K562 (cell line): Measurements from ENCODE around the gene JAK3. TPM values are rescaled to one million over a fixed set of nuclear protein-coding genes. Genes with fewer than 3 reads are reported as not detected.
A peak's percentile ranks its signal among the peaks of the same experiment; 100 is the strongest.

Experiments used
- ATAC-seq: fragments of 200-7000 bp; cut with Tn5 transposase; 3 replicates; pipeline ENCODE4 v1.9.1; 2020; ENCODE audit warnings: moderate library complexity
- BruUV-seq: library from RNA; stranded (reverse); fragments of 400-500 nt; replicated peaks from 2 replicates; lab custom pipeline; 2021; lab: Mats Ljungman, UMichigan
- CTCF ChIA-PET: fragments of 300-600 bp; formaldehyde crosslinking; extraction: SDS; loops from one replicate; lab custom pipeline; 2021; ENCODE audit warnings: low intra/inter-chr PET ratio; lab: Yijun Ruan, JAX
- POLR2A ChIA-PET: fragments of 300-600, 350-650 bp; sonication (Branson Sonifier 250); formaldehyde crosslinking; extraction: SDS; loops from one replicate; lab custom pipeline; 2021; ENCODE audit warnings: antibody characterized with exemption, inconsistent platforms; lab: Yijun Ruan, JAX
- DNase-seq, 4 experiments: peaks; one replicate each; pipeline versions ENCODE4 v3.0.0 to v3.0.0-alpha.2; 2011 to 2018; ENCODE audit warnings: low spot score in 3 of 4, mixed read lengths in 3 of 4; ENCODE audit errors: extremely low read depth in 1 of 4
- FAIRE-seq: peaks from 2 replicates; lab custom pipeline; 2011; peaks lifted over from hg19 to GRCh38; lab: Jason Lieb, UNC
- H2AFZ ChIP-seq: 2 replicates; pipeline ENCODE4 v1.6.0; 2011; ENCODE audit warnings: low read depth, low read length, control low read depth, inconsistent platforms
- H3K27ac ChIP-seq: fragments of 200-600 bp; 3 replicates; pipeline ENCODE4 v1.8.0; 2011; ENCODE audit warnings: low read depth, mild to moderate bottlenecking, control low read depth, inconsistent platforms, low read length, moderate library complexity, mixed read lengths; ENCODE audit errors: extremely low read depth
- H3K27me3 ChIP-seq, 2 experiments: fragments of 300-600 bp in 1 of 2; 2 replicates in 1 of 2; 3 replicates in 1 of 2; pipeline versions ENCODE4 v1.6.0 to v1.8.0; 2011; ENCODE audit warnings: inconsistent platforms in 2 of 2, low read length in 2 of 2, mild to moderate bottlenecking in 1 of 2, mixed read lengths in 1 of 2, moderate library complexity in 1 of 2; ENCODE audit not compliant: control insufficient read depth in 2 of 2, insufficient read depth in 2 of 2
- H3K36me3 ChIP-seq: fragments of 300-600 bp; 3 replicates; pipeline ENCODE4 v1.8.0; 2011; ENCODE audit warnings: mild to moderate bottlenecking, low read length, inconsistent platforms; ENCODE audit not compliant: control insufficient read depth, insufficient read depth
- H3K4me1 ChIP-seq, 2 experiments: fragments of 200-600 bp in 1 of 2; replicated peaks in 1 of 2; 2 replicates in 1 of 2; 3 replicates in 1 of 2; pipeline versions ENCODE4 v1.5.1 to v1.8.0; 2011; ENCODE audit warnings: inconsistent platforms in 2 of 2, low read length in 2 of 2, mild to moderate bottlenecking in 1 of 2, mixed read lengths in 1 of 2, moderate library complexity in 1 of 2; ENCODE audit not compliant: control insufficient read depth in 2 of 2, insufficient read depth in 2 of 2
- H3K4me2 ChIP-seq: 2 replicates; pipeline ENCODE4 v1.6.1; 2011; ENCODE audit warnings: low read length, control low read depth, inconsistent platforms, mixed read lengths; ENCODE audit not compliant: insufficient read depth
- H3K4me3 ChIP-seq: fragments of 200-600 bp; sonication (generic), shearing (Covaris generic); 2 replicates; pipeline ENCODE4 v1.5.1; 2016; ENCODE audit warnings: control low read depth, inconsistent platforms
- H3K79me2 ChIP-seq: fragments of 200-600 bp; 3 replicates; pipeline ENCODE4 v1.8.0; 2011; ENCODE audit warnings: low read length, inconsistent platforms; ENCODE audit not compliant: control insufficient read depth, insufficient read depth
- H3K9ac ChIP-seq, 2 experiments: 2 replicates each; pipeline versions ENCODE4 v1.6.0 to v1.6.1; 2011; ENCODE audit warnings: low read depth in 2 of 2, low read length in 2 of 2, control low read depth in 1 of 2, inconsistent platforms in 1 of 2, mild to moderate bottlenecking in 1 of 2, mixed read lengths in 1 of 2; ENCODE audit not compliant: insufficient read depth in 1 of 2
- H3K9me1 ChIP-seq: one replicate; pipeline ENCODE4 v1.6.0; 2011; ENCODE audit warnings: inconsistent platforms, mild to moderate bottlenecking, low read length, moderate library complexity; ENCODE audit not compliant: control insufficient read depth, insufficient read depth
- H3K9me3 ChIP-seq: replicated peaks from 2 replicates; pipeline ENCODE4 v1.5.1; 2011; ENCODE audit warnings: low read depth, low read length, inconsistent platforms; ENCODE audit not compliant: control insufficient read depth, insufficient read depth
- H4K20me1 ChIP-seq: replicated peaks from 2 replicates; pipeline ENCODE4 v1.6.1; 2011; ENCODE audit warnings: low read length, inconsistent platforms, mixed read lengths; ENCODE audit not compliant: control insufficient read depth, insufficient read depth
- ARNT ChIP-seq, 2 experiments: fragments of 450-650 bp; IDR thresholded peaks; 2 replicates each; pipeline ENCODE4 v1.6.1; 2016; ENCODE audit warnings: mild to moderate bottlenecking in 1 of 2
- BCLAF1 ChIP-seq, 2 experiments: fragments of 450-650 bp in 1 of 2; IDR thresholded peaks; 2 replicates each; pipeline ENCODE4 v1.6.1; 2011 to 2017; ENCODE audit warnings: low read depth in 2 of 2, antibody characterized with exemption in 1 of 2, borderline replicate concordance in 1 of 2, low read length in 1 of 2, mild to moderate bottlenecking in 1 of 2, mixed read lengths in 1 of 2; ENCODE audit not compliant: control insufficient read depth in 1 of 2
- CREB3L1 ChIP-seq: fragments of 450-650 bp; IDR thresholded peaks from 2 replicates; pipeline ENCODE4 v1.6.1; 2014; ENCODE audit warnings: low read depth, mild to moderate bottlenecking, moderate library complexity, borderline replicate concordance
- HDAC8 ChIP-seq: fragments of 450-650 bp; IDR thresholded peaks from 2 replicates; pipeline ENCODE4 v1.6.1; 2016; ENCODE audit warnings: mild to moderate bottlenecking, missing genetic modification characterization, moderate library complexity, missing compliant biosample characterization
- KLF16 ChIP-seq: IDR thresholded peaks from 2 replicates; pipeline ENCODE4 v1.6.1; 2016; ENCODE audit warnings: antibody characterized with exemption
- MAFF ChIP-seq: IDR thresholded peaks from 2 replicates; pipeline ENCODE4 v1.6.1; 2012; ENCODE audit warnings: low read length, improper control_type of control experiment
- NFIC ChIP-seq: fragments of 450-650 bp; IDR thresholded peaks from 2 replicates; pipeline ENCODE4 v1.6.1; 2017; ENCODE audit warnings: mild to moderate bottlenecking, inconsistent platforms
- NONO ChIP-seq, 2 experiments: fragments of 200-400 bp in 1 of 2; fragments of 450-650 bp in 1 of 2; formaldehyde crosslinking in 1 of 2; IDR thresholded peaks; 2 replicates each; pipeline ENCODE4 v1.6.1; 2017; ENCODE audit warnings: low read depth in 2 of 2, mild to moderate bottlenecking in 2 of 2, moderate library complexity in 2 of 2, low read length in 1 of 2
- RHOXF2B ChIP-seq: fragments of 250-450 bp; sonication (Bioruptor Pico); conservative IDR thresholded peaks from 2 replicates; pipeline ENCODE4 v1.5.1; 2021
- TCF15 ChIP-seq: fragments of 250-450 bp; sonication (Bioruptor Pico); IDR thresholded peaks from 2 replicates; pipeline ENCODE4 v1.8.0; 2022; ENCODE audit warnings: moderate library complexity, mild to moderate bottlenecking, inconsistent platforms
- THRB ChIP-seq: fragments of 450-650 bp; formaldehyde crosslinking; conservative IDR thresholded peaks from 2 replicates; pipeline ENCODE4 v1.4.0; 2022; ENCODE audit warnings: mild to moderate bottlenecking, missing genetic modification characterization
- ZNF280A ChIP-seq: fragments of 450-650 bp; IDR thresholded peaks from 2 replicates; pipeline ENCODE4 v1.6.1; 2018; ENCODE audit warnings: mild to moderate bottlenecking, low read depth; ENCODE audit not compliant: partially characterized antibody
- ZNF282 ChIP-seq: sonication (generic); formaldehyde crosslinking; IDR thresholded peaks from 2 replicates; pipeline ENCODE4 v1.8.1; 2023; ENCODE audit warnings: missing genetic modification reagents
- ZNF717 ChIP-seq: fragments of 250-450 bp; sonication (Bioruptor Pico); IDR thresholded peaks from 2 replicates; pipeline ENCODE4 v1.5.0; 2021
- ZNF764 ChIP-seq: fragments of 250-450 bp; sonication (Bioruptor Pico); IDR thresholded peaks from 2 replicates; pipeline ENCODE4 v1.4.0; 2020; ENCODE audit warnings: low read depth, mild to moderate bottlenecking, moderate library complexity
- WGBS: fragments of 100-300 bp; shearing (Covaris generic); methylation state at CpG from one replicate; pipeline ENCODE4 v1.1.6; 2016; ENCODE audit warnings: low coverage, mixed read lengths; ENCODE audit not compliant: insufficient coverage; ENCODE audit errors: missing lambda C conversion rate; 5-methylcytosine and 5-hydroxymethylcytosine counted together
- in situ Hi-C: fragments of 300-500 bp; cut with MboI; formaldehyde crosslinking; loops from 4 replicates; pipeline ENCODE4 v1.15.0; 2018; ENCODE audit warnings: inconsistent platforms, mixed read lengths
- intact Hi-C: fragments of 100-400 bp; cut with micrococcal nuclease; formaldehyde crosslinking; loops from 2 replicates; pipeline ENCODE4 v1.14.2; 2022
- polyA plus RNA-seq, 8 experiments: library from polyadenylated mRNA; depleted of rRNA in 4 of 8; stranded (reverse) in 5 of 8; unstranded in 3 of 8; fragments of >200 nt; fragmentation: Nextera tagmentation in 2 of 8; fragmentation: Illumina TruSeq in 1 of 8; extraction: Ambion mirVana in 2 of 8; extraction: Trizol in 1 of 8; gene quantifications; 2 replicates each; pipeline versions ENCODE4 v1.2.1 to v1.2.3, GENCODE V29; 2011 to 2014; ENCODE audit warnings: inconsistent platforms in 1 of 8, missing spikeins in 1 of 8
- total RNA-seq, 7 experiments: library from RNA; depleted of rRNA in 6 of 7; stranded (reverse); fragments of >200 nt in 6 of 7; fragmentation: Illumina TruSeq in 2 of 7; extraction: Trizol in 2 of 7; gene quantifications; 2 replicates each; pipeline versions ENCODE4 v1.2.1 to v1.2.3, GENCODE V29; 2011 to 2021; ENCODE audit warnings: low replicate concordance in 1 of 7

The JAK3 gene
- total and polyA plus RNA-seq, 9 of the 15 experiments (the other 6 are each of a cell fraction or from before 2014, with no cell fraction given), result 0.01 to 0.18 (median 0.07) TPM; not detected in 1

GRCh38 chr19:17877696-17878095 is 29.9 kb upstream of the JAK3 start:
- H4K20me1 ChIP-seq, result 0 out of 2 replicates have a peak, but pooled peaks cover 4% of the 10 kb centered on the region
- CTCF ChIA-PET, result no interaction called here
- no peak overlapping the region for H2AFZ ChIP-seq
- intact Hi-C loops, result no loop called here
- BruUV-seq, result no TSS peak
- H3K4me2 ChIP-seq, result no peak overlapping the region
- ATAC-seq, result no peak
- DNase-seq, result peak in 1 of 4 experiments; percentile 3
- in situ Hi-C loops, result no loop called here
- POLR2A ChIA-PET, result interaction anchor here (1.7 kb wide), 1 partner anchor 13 kb away, joined by 8 read pairs; no protein-coding TSS in a partner anchor
- peaks cover 18 to 49% of the 10 kb centered on the region in 2 experiments; a peak in 3 of 5 replicates for H3K27me3 ChIP-seq
- H3K4me3 ChIP-seq, result no peak overlapping the region
- no peaks in the 10 kb centered on the region for H3K79me2 ChIP-seq
- FAIRE-seq, result no peak
- no peak overlapping the region for H3K27ac ChIP-seq
- TF ChIP-seq ARNT (IDR thresholded peaks at IDR 0.05) (no peak), TCF15 (CRISPR knock-in tag) (no peak), NONO (IDR thresholded peaks at IDR 0.05; ENCODE audit: low read depth in 2 of 2, low read length in 1 of 2) (no peak), ZNF280A (no peak), BCLAF1 (IDR thresholded peaks at IDR 0.05; ENCODE audit: borderline replicate concordance in 1 of 2, control insufficient read depth in 1 of 2, low read depth in 2 of 2, low read length in 1 of 2) (no peak), THRB (CRISPR knock-in tag) (no peak), ZNF282 (CRISPR knock-in tag) (no peak), HDAC8 (tag) (no peak), RHOXF2B (CRISPR knock-in tag) (no peak), ZNF764 (no peak), NFIC (no peak), KLF16 (no peak), CREB3L1 (no peak), ZNF717 (no peak), MAFF (no peak)
- no peaks in the 10 kb centered on the region for H3K9me3 ChIP-seq
- WGBS, result 35% methylated on average over 15 of the region's 16 CpGs
- H3K4me1 ChIP-seq, result peaks cover 0 to 23% of the 10 kb centered on the region in 2 experiments; a peak in 3 of 5 replicates
- H3K9me1 ChIP-seq, result peaks cover 3% of the 10 kb centered on the region
- no peak overlapping the region; a peak in 1 of 4 replicates for H3K9ac ChIP-seq
- H3K36me3 ChIP-seq, result no peaks in the 10 kb centered on the region
